GM19438 (cell line): ENCODE measurements around the gene PDCD7.
"Not testable (repeated sequence)": the region's sequence is repeated elsewhere in the genome, so short reads cannot be mapped to it uniquely, and the experiment has no call there.

Source experiments
- ATAC-seq: cut with Tn5 transposase; IDR thresholded peaks from one replicate; pipeline ENCODE4 v1.9.1; 2021; ENCODE audit warnings: low read depth; ENCODE audit not compliant: unreplicated experiment

PDCD7 gene, protein sequence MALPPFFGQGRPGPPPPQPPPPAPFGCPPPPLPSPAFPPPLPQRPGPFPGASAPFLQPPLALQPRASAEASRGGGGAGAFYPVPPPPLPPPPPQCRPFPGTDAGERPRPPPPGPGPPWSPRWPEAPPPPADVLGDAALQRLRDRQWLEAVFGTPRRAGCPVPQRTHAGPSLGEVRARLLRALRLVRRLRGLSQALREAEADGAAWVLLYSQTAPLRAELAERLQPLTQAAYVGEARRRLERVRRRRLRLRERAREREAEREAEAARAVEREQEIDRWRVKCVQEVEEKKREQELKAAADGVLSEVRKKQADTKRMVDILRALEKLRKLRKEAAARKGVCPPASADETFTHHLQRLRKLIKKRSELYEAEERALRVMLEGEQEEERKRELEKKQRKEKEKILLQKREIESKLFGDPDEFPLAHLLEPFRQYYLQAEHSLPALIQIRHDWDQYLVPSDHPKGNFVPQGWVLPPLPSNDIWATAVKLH

DNA sequence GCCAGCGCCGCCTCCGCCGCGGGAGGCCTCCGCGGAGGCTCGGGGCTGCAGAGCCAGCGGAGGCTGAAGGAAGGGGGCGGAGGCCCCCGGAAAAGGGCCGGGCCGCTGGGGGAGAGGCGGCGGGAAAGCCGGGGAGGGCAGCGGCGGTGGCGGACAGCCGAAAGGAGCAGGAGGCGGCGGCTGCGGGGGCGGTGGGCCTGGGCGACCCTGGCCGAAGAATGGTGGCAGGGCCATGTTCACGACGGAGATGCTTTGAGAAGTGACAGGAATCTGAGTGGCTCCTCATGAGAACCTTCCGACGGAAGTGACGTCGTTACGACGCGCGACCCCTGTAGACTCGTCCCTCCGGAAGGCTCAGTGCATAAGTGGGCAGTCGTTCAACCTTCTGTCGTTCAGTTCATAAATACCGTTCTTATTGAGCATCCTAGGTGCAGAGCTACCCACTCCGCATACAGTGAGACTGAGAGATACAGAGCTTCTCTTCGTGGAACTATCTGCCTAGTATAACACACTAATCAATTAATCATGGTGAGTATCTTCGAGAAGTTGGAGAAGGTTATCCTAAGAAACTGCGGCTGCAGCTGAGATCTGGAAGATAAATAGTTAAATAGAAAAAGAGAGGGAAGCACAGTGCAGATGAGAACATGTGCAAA, at the start of gene PDCD7:
Gene PDCD7, minus strand, starts transcription at position 261 of the 653 bp plus-strand sequence. Its CDS starts 27 bp downstream, at position 234.
- ATAC-seq, result peak; percentile 88

DNA sequence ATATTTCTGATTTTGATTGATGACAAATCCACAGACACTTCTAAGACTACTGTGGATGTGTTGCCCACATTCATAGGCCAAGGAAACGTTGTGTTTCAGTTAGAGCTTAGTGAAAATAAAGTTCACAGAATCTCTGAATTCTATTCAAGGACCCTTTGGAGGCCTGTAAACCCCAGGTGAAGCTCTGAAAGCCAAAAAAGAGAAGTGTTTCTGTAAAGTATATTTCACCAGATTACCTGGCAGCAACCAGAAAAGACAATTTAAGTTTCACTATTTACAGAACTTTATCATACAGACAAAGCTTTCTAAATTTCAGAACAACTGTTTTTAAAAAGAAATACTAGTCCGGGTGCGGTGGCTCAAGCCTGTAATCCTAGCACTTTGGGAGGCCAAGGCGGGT, 48.9 kb upstream of the PDCD7 start:
- no peak for ATAC-seq

DNA sequence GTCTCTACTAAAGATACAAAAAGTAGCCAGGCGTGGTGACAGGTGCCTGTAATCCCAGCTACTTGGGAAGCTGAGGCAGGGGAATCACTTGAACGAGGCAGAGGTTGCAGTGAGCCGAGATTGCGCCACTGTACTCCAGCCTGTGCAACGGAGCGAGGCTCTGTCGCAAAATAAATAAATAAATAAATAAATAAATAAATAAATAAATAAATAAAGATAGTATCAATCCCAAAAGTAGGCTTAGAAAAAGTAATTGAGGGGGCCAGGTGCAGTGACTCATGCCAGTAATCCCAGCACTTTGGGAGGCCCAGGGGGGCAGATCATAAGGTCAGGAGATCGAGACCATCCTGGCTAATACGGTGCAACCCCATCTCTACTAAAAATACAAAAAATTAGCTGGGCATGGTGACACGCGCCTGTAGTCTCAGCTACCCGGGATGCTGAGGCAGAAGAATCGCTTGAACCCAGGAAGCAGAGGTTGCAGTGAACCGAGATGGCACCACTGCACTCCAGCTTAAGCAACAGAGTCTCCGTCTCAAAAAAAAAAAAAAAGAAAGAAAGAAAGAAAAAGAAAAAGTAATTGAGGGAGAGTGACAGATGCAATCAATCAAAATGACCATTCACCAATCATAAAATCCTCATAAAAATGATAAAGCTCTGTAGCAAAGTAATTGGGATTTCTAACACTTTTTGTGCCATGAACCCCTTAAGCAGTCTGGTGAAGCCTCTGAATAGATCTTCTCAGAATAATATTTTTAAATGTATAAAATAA, 48.2 kb upstream of the PDCD7 start:
- ATAC-seq, result not testable (repeated sequence)

DNA sequence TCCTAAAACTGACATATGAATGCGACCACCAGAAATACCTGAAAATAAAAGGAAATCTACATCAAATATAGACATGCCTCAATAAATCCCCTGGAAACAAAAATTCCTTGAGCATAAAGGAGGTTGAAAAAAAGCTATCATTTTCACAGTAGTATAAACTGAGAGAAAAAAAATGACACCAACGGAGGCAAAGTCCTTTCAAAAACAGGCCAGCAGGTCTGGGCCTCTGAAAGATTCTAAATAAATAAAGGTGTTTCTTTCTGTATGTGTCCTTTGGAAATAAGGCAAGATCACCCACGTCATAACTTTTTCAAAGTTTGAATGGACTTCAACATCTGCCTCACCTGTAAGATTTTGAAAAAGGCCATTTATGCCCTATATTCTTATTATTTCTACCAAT, 46.6 kb upstream of the PDCD7 start:
- ATAC-seq, result no peak

DNA sequence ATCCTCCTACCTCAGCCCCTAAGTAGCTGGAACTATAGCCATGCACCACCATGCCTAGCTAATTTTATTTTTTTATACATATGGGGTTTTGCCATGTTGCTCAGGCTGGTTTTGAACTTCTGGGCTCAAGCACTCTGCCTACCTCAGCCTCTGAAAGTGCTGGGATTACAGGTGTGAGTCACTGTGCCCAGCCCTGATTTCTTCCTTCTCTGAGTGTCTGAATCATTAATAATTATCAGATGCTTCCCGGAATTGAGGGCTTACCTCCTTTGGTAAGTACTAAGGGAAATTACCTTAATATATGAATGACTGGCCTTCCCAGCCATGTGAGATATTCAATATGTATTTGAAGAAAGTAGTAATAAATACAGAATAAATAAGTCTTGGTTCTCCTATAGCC, 44.3 kb upstream of the PDCD7 start:
- ATAC-seq, result no peak

DNA sequence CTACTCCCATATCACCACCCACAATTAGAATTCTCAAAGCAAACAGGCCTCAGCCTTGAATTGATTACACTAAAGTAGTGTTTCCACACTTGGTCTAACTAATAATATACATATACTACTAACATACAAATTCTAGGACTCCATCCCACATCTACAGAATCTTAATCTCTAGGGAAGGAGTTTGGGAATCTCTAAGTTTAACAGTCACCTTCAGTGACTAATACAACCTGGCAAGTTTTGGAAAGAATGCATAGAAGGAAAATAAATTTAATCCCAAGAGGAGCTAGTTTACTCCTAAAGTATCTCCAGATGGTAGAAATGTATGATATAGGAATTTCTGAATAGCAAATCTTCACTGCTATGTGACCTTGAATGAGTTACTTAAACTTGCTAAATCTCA, 42.4 kb upstream of the PDCD7 start:
- ATAC-seq, result no peak

DNA sequence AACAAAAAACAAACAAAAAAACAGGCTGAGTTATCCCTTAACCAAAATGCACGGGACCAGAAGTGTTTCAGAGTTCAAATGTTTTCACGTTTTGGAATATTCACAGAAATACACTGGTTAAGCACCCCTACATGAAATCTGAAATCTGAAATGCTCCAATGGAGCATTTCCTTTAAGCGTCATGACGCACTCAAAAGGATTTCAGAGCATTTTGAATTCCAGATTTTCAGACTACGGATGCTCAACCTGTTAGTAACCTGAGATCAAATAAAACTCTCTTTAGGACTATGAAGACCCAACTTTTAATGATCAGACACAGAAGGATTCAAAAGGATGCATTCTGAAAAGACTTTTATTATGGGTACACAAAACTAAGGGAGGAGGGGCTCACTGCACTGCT, 41.9 kb upstream of the PDCD7 start:
- ATAC-seq, result no peak

DNA sequence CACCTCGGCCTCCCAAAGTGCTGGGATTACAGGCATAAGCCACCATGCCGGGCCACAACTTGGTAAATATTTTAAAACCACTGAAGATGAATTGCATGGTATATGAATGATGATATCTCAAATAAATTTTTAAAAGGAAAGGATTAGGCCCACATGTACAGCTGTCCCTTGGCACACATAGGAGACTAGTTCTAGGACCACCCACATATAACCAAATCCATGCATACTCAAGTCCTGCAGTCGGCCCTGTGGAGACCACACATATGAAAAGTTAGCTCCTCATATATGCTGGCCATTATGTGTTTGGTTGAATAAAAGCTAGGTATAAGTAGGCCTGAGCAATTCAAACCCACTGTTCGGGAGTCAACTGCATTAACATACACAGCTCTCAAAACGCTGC, 40.9 kb upstream of the PDCD7 start:
- ATAC-seq, result no peak

DNA sequence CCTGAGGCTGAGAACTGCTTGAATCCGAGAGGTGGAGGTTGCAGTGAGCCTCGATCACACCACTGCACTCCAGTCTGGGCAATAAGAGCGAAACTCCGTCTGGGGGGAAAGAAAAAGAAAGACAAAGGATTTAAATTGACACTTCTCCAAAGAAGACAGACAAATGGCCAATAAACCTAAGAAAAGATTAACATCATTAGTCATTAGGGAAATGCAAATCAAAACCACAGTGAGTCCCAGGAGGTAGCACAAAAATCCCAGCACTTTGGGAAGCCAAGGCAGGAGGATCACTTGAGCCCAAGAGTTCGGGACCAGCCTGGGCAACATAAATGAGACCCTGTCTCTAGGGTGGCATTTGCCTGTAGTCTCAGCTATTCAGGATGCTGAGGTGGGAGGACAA, 38.9 kb upstream of the PDCD7 start:
- ATAC-seq, result no peak

DNA sequence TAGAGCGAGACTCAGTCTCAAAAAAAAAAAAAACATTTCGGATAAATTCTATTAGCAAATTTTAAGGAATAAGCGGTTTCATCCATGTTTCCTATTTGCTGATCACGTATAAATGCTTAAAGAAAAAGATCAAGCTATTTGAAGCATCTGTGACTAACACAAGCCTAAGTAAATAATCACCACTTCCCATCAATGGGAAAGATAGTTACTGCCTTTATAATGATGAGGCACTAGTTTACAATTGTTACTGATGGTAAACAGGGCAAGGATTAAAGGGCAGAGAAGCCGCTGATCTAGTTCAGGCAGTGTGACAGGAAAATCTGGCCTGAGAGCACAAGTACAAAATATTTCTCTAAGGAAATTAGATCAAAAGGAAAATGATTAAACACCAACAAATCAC, 37.8 kb upstream of the PDCD7 start:
- ATAC-seq, result no peak

DNA sequence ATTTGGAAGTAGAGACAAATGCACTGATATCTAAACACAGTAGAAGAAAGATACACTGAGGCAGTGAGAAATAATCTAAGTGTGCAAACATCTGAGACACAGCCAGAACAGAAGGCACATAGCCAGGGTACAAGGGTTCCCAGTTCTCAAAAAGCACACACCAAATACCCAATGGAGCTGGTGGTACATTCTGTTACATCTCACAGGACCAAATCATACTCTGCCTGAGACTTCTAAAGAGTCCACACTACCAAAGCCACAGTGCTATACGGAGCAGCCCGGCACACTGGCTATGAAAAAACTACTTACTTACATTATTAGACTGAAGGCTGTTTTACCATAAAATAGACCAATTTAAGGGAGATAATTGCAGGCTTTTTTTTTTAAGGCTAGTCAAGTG, 32.3 kb upstream of the PDCD7 start:
- no peak for ATAC-seq

DNA sequence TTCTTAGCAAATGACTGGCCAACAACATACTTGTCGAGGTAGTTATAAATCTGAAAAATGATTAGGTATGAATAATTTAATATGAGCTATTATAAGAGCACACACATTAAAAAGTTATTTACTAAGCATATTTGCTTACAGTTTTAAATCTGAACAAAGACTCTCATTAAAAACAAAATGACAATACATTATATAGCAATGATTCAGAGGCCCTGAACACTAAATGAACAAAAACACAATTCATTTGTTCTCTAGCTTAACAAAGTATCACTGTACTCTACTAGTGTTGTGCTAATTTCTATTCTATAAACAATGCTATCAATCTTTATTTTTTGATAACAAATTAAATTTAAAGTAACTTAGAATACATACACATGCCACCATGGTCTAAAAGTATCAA, 30.5 kb upstream of the PDCD7 start:
- ATAC-seq, result no peak

DNA sequence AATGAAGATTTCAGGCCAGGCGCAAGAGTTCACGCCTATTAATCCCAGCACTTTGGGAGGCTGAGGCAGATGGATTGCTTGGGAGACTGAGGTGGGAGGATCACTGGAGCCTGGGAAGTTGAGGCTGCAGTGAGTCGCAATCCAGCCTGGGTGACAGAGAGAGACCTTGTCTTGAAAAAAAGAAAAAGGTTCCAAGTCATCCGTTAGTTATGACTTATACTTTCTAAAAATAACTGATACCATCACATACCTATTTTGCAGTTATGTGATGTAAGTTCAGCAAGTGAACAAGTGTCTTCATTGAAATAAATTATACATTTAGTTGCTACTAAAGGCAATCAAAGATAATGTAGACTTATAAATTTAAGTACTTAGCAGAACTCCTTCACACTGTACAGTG, 29.4 kb upstream of the PDCD7 start:
- ATAC-seq, result no peak

DNA sequence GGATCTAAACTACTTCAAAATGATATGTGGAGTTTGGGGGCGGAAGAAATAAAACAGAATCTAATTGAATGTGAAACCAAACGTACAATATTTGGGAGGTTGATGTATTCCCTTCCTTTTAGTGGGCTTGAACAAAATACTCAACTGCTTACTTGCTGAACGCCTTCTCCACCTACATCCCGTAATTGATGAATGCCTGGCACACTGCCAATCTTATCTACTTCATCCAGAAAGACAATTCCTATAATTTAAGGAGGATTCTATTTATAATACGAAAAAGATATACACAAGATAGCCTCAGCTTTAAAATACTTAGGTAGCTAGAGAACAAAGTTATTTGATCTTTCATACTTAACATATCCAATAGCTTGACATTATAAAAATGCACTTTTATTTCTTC, 23.1 kb upstream of the PDCD7 start:
- no peak for ATAC-seq

DNA sequence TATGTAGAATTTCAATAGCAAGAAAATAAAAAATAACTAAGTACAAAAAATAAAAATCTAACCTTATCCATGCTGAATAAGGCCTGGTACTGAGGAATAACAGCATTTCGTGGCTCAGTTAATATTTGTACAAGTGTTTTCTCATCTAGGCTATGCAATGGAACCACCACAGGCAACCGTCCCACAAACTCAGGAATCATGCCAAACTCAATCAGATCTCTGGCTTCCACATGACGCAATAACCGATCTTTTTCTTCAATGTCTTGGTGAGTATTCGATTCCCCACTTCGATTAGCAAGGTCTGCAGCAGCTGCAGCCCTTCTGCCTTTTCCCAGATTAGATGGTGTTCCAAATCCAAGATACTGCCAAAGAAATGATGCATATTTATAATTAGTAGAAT, 21.1 kb upstream of the PDCD7 start:
- no peak for ATAC-seq

DNA sequence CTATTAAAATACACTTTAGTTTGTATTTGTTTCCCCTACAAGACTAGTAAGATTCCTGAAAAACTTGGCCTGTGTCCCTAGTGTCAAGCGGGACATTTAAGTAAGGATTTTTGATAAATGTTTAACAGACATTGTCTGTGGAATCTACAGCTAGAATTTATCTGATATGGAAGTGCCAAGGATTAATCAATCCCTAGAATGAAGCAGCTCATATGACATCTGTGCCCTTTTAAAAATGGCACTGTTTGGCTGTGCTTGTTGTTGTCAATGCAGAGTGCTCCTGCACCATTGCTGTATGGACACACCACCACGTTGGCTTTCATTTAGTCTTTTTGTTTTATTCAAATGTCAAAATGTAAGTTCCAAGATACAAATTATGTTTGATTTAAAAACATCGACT, 14.3 kb upstream of the PDCD7 start:
- no peak for ATAC-seq

DNA sequence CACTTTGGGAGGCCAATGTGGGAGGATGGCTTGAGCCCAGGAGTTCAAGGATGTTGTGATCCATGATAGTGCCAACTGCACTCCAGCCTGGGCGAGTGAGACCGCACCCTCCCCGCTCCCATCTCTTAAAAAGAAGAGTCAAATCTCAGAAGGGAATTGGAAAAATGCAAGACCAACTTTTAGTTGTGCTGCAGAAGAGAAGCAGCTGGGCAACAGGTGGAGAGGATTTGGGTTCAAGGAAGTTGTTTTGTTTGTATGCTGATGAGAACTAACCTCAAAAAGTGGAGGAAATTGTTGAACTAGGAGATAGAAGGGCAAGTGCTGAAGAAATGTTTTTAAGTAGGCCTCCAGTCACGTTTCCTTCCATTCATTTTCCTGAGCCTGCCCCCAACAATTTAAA, 12.8 kb upstream of the PDCD7 start:
- ATAC-seq, result no peak

DNA sequence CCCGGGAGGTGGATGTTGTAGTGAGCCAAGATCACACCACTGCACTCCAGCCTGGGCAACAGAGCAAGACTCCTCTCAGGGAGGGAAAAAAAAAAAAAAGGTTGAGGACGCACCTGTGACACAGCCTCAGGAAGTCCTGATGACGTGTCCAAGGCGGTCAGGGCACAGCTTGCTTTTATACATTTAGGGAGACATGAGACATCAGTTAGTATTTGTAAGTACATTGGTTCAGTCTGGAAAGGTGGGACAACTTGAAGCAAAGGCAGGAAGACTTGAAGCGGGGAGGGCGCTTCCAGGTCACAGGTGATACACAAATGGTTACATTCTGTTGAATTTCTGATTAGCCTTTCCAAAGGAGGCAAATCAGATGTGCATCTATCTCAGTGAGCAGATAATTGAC, 5.0 kb upstream of the PDCD7 start:
- ATAC-seq, result not testable (repeated sequence)

DNA sequence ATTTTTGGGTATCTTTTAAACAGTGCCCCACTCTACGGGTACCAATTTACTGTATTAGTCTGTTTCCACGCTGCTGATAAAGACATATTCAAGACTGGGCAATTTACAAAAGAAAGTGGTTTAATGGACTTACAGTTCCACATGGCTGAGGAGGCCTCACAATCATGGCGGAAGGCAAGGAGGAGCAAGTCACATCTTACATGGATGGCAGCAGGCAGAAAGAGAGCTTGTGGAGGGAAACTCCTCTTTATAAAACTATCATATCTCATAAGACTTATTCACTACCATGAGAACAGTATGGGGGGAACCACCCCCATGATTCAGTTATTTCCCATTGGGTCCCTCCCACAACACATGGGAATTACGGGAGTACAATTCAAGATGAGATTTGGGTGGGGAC, 4.3 kb upstream of the PDCD7 start:
- not testable (repeated sequence) for ATAC-seq

DNA sequence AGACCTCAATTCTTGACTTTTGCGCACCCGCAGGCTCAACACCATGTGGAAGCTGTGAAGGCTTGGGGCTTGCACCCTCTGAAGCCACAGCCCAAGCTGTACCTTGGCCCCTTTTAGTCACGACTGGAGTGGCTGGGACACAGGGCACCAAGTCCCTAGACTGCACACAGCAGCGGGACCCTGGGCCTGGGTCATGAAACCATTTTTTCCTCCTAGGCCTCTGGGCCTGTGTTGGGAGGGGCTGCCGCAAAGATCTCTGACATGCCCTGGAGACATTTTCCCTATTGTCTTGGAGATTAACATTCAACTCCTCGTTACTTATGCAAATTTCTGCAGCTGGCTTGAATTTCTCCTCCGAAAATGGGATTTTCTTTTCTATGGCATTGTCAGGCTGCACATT, 3.5 kb upstream of the PDCD7 start:
- not testable (repeated sequence) for ATAC-seq

DNA sequence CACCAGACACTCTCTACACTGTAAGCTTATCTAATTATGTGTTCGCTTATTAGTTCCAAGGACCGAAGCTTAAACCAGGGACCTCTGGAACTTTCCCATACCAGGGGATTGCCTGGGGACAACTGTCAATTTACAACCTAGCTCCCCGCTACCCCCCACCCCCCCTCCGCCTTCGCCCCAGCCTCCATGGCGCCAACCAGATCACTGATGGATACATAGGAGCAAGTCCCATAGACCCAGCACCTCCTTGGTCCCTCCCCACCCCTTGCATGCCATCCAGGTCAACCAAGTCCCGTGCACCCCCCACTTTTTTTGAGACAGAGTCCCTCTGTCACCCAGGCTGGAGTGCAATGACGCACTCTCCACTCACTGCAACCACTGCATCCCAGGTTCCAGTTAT, 930 bp upstream of the PDCD7 start:
- ATAC-seq, result no peak
